ENCODE measurements around the gene MED23.
"Not testable (repeated sequence)": the region's sequence is repeated elsewhere in the genome, so short reads cannot be mapped to it uniquely, and the experiment has no call there.

MED23 gene

DNA sequence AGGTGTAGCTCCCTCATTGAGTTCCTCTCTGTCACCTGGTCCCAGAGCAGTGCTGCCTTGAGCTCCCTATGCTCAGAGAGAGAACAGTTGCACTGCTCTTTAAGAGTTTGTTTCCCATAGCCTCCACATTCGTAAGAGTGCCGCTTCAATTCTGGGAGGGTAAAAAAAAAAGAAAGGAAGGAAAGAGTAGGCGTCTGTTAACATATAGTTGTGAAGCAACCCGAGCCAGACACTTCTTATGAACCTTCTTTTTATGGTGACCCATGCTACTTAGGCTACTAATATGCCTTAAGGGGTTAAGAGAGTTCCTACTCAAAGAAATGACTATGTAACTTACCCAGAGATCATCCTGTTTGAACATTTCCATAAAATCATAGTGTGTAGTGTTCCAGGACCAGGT, 59.3 kb downstream of the MED23 start:
- FAIRE-seq, result no peak

DNA sequence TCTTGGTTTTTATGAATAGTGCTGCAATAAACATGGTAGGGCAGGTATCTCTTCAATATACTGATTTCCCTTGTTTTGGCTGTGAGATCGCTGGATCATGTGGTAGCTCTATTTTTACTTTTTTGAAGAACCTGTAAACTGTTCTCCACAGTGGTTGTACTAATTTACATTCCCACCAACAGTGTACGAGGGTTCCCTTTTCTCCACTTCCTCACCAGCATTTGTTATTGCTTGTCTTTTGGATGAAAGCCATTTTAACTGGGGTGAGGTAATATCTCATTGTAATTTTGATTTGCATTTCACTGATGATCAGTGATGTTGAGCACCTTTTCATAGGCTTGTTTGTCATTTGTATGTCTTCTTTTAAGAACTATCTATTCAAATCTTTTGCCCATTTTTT, 63.0 kb downstream of the MED23 start:
- FAIRE-seq, result no peak

DNA sequence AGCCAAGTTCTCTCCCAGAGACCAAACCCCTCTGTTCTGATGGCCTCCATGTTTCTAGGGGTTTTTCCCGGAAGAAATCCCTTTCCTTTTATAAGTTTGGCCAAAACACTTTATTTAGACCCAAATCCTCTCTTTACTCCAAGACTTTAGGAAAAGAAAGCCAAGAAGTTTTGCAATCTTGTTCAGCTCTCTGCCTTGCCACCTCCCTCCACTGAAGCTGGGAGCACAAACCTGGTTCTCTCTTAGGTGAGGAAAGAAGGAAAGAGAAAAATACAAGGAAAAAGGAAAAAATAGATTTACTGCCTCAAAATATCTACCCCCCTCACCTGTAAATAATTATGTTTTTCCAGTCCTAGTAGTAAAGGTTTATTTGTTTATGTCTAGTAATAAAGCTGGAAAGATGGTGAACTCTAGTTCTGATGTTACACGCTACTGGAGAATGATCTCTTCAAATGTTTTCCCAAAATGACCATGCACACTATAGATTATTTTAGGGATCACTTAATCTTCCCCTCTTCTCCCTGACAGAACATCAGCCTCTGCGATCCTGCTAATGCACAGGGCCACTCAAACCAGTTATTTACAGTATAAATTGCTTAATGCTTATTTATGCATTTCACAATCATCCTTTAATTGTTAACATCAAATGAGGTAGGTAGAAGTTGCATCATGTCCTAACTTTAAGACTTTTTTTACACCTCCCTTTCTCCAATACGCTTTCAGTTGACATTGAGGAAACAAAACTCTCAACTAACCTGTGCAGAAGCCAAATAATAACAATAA, 65.9 kb downstream of the MED23 start:
- no peak for FAIRE-seq

DNA sequence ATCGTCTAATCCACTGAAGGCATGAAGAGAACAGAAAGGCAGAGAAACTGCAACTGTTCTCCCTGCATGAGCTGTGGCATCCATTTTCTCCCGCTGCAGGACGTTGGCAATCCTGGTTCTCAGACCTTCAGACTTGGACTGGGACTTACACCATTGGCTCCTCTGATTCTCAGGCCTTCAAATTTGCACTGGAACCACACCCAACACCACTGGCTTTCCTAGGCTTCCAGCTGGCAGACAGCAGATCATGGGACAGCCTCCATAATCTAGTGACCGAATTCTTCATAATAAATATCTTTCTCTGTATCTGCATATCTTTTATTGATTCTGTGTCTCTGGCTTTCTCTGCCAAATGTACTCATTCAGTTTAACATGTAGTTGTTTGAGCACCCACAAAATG, 69.1 kb downstream of the MED23 start:
- FAIRE-seq, result no peak

DNA sequence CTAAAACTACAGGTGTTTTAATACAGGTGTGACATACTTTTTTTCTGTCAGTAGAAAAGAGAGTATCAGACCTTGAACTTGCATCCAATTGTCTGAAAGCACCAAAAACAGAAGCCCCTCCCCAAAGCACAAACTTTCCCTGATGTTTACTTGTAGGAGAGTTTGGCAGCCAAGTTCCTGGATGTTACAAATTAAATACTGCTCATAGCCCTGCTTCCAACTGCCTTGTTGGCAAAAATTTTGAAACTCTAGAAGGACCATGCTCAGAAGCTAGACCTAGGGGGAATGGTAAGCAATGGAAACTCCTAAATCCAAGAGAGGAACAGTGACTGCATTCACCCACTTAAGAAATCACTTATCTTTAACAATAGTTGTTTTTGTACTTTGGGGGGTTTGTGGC, 72.0 kb downstream of the MED23 start:
- FAIRE-seq, result no peak

DNA sequence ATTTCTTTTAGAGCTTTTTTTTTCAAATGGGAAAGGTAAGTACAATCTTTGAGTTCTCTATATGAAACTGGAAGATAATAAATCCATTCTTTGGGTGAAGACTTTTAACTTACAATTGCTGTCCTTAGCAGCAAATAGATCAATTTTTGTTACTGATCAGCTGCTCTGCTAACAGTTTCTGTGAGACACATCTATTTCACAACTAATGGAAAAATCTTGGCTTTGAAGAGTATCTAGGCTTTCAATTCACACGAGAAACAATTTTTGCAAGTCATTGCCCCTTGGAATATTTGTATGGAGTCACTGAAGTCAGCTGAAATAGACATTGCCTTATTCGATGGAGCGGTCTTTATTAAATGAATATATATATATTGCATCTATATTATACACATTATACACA, 75.5 kb downstream of the MED23 start:
- FAIRE-seq, result no peak

DNA sequence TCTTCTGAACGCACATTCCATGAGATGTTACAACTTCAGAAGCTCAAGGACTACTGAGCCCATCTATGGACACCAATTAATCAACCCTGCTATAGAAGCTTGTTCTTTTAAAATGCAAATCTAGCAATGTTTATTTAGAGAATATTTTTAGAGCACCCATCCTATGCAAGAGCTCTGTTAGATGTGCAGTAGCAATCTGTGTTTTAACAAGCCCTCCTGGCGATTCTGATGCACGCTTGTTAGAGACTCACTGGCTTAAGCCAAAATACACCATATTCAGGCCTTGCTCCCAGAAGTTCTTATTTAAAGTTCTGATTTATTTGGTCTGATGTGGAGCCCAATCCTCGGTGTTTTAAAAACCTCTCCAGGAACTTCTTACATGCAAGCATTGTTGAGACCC, 76.1 kb downstream of the MED23 start:
- FAIRE-seq, result no peak

DNA sequence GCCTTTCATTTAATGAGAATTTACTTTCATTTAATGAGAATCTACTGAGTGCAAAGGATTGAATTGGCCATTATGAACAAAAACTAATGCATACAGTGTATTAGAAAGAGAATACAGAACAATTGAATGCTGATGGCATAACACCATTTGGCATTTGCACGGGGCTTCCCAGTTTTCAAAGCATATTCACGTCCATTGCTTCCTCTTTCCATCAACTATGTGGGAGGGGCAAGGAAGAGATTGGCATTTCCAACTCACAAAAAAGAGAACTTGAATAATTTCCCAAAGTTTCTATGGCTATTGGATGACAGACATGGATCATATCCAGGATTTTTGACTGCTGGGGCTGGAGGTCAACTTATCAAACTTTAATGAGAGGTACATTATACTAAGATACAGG, 78.2 kb downstream of the MED23 start:
- no peak for FAIRE-seq

DNA sequence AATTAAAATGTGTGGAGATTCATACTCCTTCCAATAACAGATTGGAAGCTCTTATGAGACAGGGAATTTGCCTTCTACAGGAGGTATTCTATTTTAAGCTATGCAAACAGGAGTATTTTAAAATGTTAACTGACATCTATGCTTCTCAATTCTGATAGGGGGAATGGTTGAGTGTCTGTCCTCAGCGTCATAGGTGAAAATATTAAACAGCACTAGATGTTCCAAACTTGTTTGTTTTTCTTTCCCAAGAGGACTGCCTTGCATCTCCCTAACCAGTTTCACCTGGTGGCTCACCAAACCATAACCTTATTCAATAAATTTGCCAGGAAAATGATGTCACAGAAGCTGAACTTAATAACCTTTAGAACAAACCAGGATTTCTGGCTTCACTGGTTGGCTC, 79.6 kb downstream of the MED23 start:
- FAIRE-seq, result no peak

DNA sequence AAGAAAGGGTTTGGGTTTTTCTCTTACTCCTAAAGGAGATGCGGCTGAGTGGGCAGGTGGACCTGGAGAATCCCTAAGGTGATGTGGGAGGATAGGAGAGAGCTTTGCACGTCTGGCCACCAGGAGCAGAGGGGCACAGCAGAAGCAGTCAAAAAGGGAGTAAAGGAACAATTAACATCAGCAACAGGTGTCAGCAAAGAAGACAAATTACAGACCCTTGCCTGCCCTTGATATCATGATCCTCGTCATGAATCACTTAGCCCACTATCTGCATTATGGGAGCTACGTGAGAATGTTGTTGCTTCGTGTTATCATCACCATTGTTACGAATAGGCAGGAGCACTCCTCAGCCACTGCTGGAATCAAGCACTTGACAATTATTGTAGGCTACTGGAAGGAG, 80.6 kb downstream of the MED23 start:
- FAIRE-seq, result no peak

DNA sequence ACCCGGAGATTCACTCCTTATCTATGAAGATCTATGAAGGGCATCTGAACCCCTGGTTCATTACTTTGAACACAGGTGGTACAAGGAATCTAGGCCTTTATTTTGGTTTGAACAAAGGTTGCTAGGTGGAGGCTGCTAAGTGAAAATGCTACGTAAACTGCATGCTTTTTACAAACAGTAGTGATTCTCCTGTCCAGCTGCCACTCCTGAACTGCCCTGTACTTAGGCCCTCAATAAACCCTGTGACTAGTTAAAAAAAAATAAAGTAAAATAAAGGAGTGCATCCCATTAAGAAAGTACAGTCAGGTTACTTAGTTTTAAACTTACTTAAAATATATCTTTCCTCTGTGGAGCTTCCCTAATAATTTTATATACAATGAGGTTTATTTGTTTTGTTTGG, 82.7 kb downstream of the MED23 start:
- no peak for FAIRE-seq

DNA sequence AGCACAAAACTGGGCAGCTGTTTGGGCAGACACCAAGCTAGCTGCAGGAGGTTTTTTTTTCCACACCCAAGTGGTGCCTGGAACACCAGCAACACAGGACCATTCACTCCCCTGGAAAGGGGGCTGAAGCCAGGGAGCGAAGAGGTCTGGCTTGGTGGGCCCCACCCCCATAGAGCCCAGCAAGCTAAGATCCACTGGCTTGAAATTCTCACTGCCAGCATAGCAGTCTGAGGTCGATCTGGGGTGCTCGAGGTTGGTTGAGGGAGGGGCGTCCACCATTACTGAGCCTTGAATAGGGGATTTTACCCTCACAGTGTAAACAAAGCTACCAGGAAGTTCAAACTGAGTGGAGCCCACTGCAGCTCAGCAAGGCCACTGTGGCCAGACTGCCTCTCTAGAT, 89.4 kb downstream of the MED23 start:
- FAIRE-seq, result not testable (repeated sequence)

DNA sequence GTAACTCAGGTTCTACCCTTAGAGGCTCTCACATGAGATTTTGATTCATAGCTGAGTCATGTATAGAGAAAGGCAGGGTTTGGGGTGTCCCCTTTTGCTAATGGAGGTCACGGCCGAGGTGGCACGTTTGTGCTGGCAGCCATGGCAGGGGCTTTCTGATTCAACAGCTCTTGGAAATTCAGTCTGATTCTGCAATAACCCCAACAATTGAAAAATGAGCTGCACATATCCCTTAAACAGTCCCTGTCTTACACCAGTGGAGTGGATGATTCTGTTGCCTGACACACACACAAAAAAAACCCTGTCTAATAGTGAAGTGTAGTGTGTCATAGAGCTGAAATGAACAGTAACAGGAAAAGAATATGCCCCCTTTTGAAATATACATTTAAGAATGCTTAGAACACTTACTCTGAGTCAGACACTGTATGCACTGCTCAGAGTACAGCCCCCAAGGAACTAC, 95.4 kb downstream of the MED23 start:
- FAIRE-seq, result no peak

DNA sequence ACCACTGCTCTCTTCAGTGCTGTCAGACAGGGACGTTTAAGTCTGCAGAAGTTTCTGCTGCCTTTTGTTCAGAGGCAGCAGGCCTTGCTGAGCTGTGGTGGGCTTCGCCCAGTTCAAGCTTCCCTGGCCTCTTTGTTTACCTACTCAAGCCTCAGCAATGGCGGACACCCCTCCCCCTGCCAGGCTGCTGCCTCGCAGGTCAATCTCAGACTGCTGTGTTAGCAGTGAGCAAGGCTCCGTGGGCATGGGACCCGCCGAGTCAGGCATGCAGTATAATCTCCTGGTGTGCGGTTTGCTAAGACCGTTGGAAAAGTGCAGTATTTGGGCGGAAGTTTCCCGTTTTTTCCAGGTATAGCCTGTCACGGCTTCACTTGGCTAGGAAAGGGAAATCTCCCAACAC, 96.4 kb downstream of the MED23 start:
- not testable (repeated sequence) for FAIRE-seq

DNA sequence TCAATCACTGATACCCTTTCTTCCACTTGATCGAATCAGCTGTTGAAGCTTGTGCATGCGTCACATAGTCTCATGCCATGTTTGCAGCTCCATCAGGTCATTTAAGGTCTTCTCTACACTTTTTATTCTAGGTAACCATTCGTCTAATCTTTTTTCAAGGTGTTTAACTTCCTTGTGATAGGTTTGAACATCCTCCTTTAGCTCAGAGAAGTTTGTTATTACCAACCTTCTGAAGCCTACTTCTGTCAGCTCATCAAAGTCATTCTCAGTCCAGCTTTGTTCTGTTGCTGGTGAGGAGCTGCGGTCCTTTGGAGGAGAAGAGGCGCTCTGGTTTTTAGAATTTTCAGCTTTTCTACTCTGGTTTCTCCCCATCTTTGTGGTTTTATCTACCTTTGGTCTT, 97.1 kb downstream of the MED23 start:
- not testable (repeated sequence) for FAIRE-seq

DNA sequence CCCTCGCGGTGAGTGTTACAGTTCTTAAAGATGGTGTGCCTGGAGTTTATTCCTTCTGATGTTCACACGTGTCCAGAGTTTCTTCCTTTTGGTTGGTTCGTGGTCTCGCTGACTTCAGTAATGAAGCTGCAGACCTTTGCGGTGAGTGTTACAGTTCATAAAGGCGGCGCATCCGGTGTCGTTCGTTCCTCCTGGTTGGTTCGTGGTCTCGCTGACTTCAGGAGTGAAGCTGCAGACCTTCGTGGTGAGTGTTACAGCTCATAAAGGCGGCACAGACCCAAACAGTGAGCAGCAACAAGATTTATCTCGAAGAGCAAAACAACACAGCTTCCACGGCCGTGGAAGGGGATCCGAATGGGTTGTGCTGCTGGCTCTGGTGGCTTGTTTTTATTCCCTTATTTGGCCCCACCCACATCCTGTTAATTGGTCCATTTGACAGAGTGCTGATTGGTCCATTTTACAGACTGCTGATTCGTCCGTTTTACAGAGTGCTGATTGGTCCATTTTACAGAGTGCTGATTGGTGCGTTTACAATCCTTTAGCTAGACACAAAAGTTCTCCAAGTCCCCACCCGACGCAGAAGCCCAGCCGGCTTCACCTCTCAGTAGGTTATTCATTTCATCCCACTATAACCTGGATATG, 103.2 kb downstream of the MED23 start:
- FAIRE-seq, result no peak

DNA sequence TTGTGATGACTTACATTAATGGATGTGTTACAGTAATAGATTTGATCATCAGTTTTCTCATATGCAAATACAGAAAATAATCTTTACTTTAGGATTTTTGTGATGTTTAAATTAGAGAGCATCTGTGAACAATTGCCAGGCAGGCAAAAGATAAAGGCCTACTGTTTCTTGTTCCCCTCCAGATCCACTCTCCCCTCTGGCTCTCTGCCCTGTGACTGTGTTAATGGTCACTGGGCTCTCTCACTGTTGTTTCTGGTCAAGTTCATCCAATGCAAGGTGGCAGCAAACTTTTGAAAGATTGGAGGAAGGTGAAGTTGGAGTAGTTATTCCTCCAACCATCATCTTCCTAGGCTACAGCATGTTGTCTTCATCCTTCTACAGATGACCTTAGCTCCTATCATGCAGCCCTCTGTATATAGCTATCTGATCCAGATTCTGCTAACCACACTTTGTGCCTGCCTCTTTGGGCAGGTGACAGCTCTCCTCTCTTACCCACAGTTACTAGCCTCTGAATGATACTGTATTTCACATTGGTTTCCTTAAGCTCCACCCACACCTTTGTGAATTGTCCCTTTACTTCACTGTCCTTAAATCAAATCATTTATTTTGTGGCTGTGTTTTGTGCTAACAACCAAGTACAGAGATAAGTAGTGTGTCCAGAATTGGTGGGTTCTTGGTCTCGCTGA, 103.9 kb downstream of the MED23 start:
- no peak for FAIRE-seq
